SH-SY5Y (cell line): ENCODE results near the gene TPP2.

ENCODE experiments used
- GATA2 ChIP-seq: IDR thresholded peaks from 2 replicates; pipeline ENCODE4 v1.6.1; 2011; ENCODE audit warnings: mild to moderate bottlenecking, low read depth, low read length
- GATA3 ChIP-seq: IDR thresholded peaks from 2 replicates; pipeline ENCODE4 v1.6.1; 2011; ENCODE audit warnings: low read depth, mild to moderate bottlenecking, low read length, moderate library complexity

GRCh38 chr13:102571075-102571474 is 25.7 kb upstream of the TPP2 start:
- no peak for TF ChIP-seq GATA3
- no peak for TF ChIP-seq GATA2
